Measurements from ENCODE around the gene ENOPH1.

ENOPH1 gene

DNA sequence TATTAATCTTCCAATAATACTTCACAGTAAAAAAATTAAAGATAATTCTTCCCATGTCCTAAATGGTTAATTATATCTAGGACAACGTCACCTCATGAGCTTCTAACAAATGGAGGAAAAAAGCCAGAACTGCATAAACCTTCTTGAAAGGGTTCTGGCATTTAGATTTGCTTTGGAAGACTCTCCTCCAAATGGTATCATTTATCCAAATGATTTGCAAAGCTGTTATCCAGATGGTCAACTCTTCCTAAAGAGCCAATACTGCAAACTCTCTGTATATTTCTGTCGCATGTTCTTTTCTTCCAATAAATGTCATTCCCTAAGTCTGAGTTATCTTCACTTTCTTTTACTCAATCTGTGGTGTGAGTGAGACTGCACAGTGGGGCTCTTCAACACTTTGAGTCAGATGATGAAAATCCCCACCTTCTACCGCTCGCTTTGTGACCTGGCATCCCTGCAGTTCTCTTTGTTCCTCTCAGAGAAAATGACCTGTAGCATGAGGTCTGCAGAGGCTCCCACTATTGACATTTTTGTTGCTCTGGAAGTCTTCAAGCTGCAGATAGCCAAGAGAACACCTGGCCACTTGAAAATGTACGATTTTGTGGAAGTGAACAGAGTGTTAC is 78.5 kb downstream of the ENOPH1 start:
- no peak for DNase-seq (ENCODE audit: low read depth in 2 of 2)

- DNase-seq (ENCODE audit: low read depth in 2 of 2): no peak
Observed at GRCh38 chr4:82510216-82510615, 79.8 kb downstream of the ENOPH1 start.
